Omental fat pad (tissue), 4 donors: ENCODE data around the gene KCNG4. TPM values are rescaled to one million over a fixed set of nuclear protein-coding genes. Genes with fewer than 3 reads are reported as not detected.

ENCODE experiments used
- ATAC-seq: fragments of 150-250 bp; one replicate; pipeline ENCODE4 v1.9.1; 2016; ENCODE audit warnings: mild to moderate bottlenecking, moderate library complexity; ENCODE audit not compliant: low FRiP score
- DNase-seq: peaks from one replicate; pipeline ENCODE4 v3.0.0-alpha.2; 2019; ENCODE audit warnings: low spot score
- CTCF ChIP-seq, 3 donors: fragments of 450-650 bp; IDR thresholded peaks; one replicate each; pipeline ENCODE4 v1.5.1; 2016 to 2017; ENCODE audit warnings: antibody characterized with exemption in 3 of 3, mild to moderate bottlenecking in 3 of 3, moderate library complexity in 2 of 3
- small RNA-seq: library from RNA; depleted of rRNA; stranded (forward); fragments of <200 nt; gene quantifications from one replicate; pipeline ENCODE3, GENCODE V24; 2016
- total RNA-seq, 4 donors: library from RNA; depleted of rRNA; stranded (reverse); fragments of >200 nt; gene quantifications; one replicate each; pipeline ENCODE4 v1.1.0, GENCODE V29; 2016

The KCNG4 gene
- total RNA-seq, 4 donors from 2014 or later, result not detected

DNA sequence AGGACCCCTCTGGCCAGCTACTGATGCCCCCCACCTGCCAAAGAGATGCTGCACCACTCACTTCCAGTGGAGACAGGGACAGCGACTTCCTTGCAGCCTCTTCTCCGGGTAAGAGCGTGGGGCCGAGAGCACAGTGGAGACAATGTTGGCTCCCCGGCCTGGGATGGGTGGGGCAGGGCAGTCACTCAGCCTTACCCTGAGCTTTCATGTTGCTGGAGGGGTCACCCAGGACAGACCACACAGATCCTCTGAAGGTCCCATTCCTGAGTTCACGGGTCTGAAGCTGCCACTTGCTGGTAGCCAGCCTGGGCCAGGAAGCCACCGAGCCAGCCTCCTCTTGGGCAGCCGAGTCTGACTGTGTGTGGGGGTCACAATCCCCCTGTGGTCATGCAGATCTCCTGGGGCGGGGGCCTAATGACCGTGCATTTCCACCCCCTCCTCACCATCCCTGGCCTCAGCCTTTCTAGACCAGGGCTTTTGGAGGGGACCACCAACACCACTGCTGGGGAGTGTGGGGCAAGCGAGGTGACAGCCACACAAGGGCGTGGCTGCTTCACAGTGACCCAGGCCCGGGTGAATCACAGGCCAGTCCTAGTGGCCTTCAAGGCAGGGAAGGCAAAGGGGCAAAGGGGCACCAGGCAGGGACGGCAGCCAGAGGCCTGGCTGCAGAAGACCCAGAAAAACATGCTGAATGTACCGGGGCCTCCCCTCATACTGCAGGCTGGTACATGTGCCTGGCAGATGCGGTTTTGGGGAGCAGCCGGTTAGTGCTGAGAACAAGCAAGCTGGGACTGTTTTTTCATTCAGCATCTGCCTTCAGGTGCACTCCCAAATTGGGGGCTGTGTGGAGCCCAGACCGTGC, 63.4 kb downstream of the KCNG4 start:
- ATAC-seq, result no peak
- DNase-seq, result no peak
- no peak for TF ChIP-seq CTCF (IDR thresholded peaks at IDR 0.05)

DNA sequence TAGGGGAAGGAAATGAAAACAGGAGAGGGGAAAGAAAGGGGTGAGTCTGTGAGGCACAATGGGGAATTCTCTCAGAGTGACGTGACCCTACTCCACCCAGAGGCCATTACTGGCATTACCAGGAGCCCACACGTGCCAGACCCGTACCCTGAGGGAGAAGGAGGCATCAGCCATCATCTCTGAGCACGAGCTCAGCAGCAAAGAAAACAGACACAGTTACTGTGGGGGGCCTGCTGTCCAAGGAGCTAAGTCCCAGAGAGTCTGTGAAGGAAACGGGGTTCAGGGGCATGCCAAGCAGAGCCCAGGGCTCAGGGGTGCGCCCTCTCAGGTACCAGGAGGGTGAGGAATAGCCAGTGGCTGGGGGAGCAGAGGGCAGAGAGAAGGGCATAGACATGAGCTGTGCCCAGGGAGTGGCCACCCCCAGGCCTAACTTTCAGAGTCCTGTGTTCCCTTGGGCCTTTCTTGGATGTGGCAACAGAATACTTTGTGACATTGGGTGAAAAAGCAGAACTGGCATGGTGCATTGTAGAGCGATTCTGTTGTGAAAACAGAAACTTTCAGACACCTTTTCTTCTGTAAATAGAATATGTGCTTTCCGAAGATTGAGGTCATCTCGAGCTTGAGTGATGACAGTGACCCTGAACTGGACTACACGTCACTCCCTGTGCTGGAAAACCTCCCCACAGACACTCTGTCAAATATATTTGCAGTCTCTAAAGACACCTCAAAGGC, 64.3 kb downstream of the KCNG4 start:
- ATAC-seq (no peak), DNase-seq (peak; percentile 44)
- peak in 2 of 3 donors; percentile 50 to 71 for TF ChIP-seq CTCF (IDR thresholded peaks at IDR 0.05)

GRCh38 chr16:84174396-84174795, 65.4 kb downstream of the KCNG4 start:
- no peak for TF ChIP-seq CTCF (IDR thresholded peaks at IDR 0.05)
- ATAC-seq, result no peak
- DNase-seq, result no peak

GRCh38 chr16:84169765-84170310, 70.0 kb downstream of the KCNG4 start:
- no peak for ATAC-seq
- TF ChIP-seq CTCF (IDR thresholded peaks at IDR 0.05), result no peak
- DNase-seq, result no peak

Small RNAs within 50 kb of the gene (small RNA-seq; reads per million reads assigned to genes)
- gene RNA5SP433, result not detected

Other genes starting within 250 kb of the KCNG4 start
- gene SLC38A8, start 197.2 kb downstream of the KCNG4 start, total RNA-seq, result not detected
- 100 to 1,000 TPM in 1 of 4 donors, 10 to 100 TPM in 3; 75.3 to 100 (median 84.3) TPM for gene MBTPS1, start 123.1 kb downstream of the KCNG4 start, total RNA-seq
- 10 to 100 TPM in 3 of 4 donors, 1 to 10 TPM in 1; 8.8 to 21.4 (median 15.8) TPM for gene HSDL1, start 94.8 kb downstream of the KCNG4 start, total RNA-seq
- under 1 TPM in 3 of 4 donors, not detected in 1; 0.28 to 0.48 (median 0.32) TPM for gene DNAAF1, start 94.7 kb downstream of the KCNG4 start, total RNA-seq
- gene TAF1C, start 53.0 kb downstream of the KCNG4 start, total RNA-seq, result 10 to 100 TPM; 24.4 to 73.9 (median 33.3) TPM
- 1 to 10 TPM in 2 of 4 donors, under 1 TPM in 1, not detected in 1; 0.19 to 4.3 (median 1.6) TPM for gene ADAD2, start 48.9 kb downstream of the KCNG4 start, total RNA-seq
- 1 to 10 TPM in 3 of 4 donors, under 1 TPM in 1; 0.36 to 4.7 (median 2.5) TPM for gene WFDC1, start 54.9 kb upstream of the KCNG4 start, total RNA-seq
- gene ATP2C2, start 128.5 kb upstream of the KCNG4 start, total RNA-seq, result 1 to 10 TPM in 1 of 4 donors, not detected in 3; 1.3 TPM